Neural cell (in vitro differentiated cells): ENCODE results near the gene PARP1. TPM values are rescaled to one million over a fixed set of nuclear protein-coding genes. Genes with fewer than 3 reads are reported as not detected.

Source experiments
- H2AFZ ChIP-seq: fragments of 200-600, 300-800 bp; sonication (generic), shearing (Covaris generic); 2 replicates; pipeline ENCODE4 v1.6.0; 2014; ENCODE audit warnings: low read depth, mild to moderate bottlenecking, antibody characterized with exemption, low read length, moderate library complexity
- H3F3A ChIP-seq: fragments of 200-600 bp; shearing (Covaris generic); 2 replicates; pipeline ENCODE4 v1.6.1; 2016; ENCODE audit warnings: mild to moderate bottlenecking, moderate library complexity, mixed read lengths, antibody characterized with exemption, low read length; ENCODE audit not compliant: insufficient read depth, poor library complexity, severe bottlenecking
- H3K27ac ChIP-seq: fragments of 200-600, 300-800 bp; sonication (generic), shearing (Covaris generic); 2 replicates; pipeline ENCODE4 v1.5.1; 2014; ENCODE audit warnings: mild to moderate bottlenecking, low read length, moderate library complexity
- H3K27me3 ChIP-seq: fragments of 300-800, 200-600 bp; sonication (generic), shearing (Covaris generic); 2 replicates; pipeline ENCODE4 v1.6.0; 2014; ENCODE audit warnings: mild to moderate bottlenecking, low read depth, low read length, moderate library complexity; ENCODE audit not compliant: insufficient read depth
- H3K36me3 ChIP-seq: fragments of 300-800, 200-600 bp; sonication (generic), shearing (Covaris generic); 2 replicates; pipeline ENCODE4 v1.5.1; 2014; ENCODE audit warnings: mild to moderate bottlenecking, antibody characterized with exemption, low read length, moderate library complexity; ENCODE audit not compliant: insufficient read depth
- H3K4me2 ChIP-seq: fragments of 300-800, 200-600 bp; sonication (generic), shearing (Covaris generic); 2 replicates; pipeline ENCODE4 v1.6.0; 2014; ENCODE audit warnings: mild to moderate bottlenecking, low read length
- H3K4me3 ChIP-seq: fragments of 300-800, 200-600 bp; sonication (generic), shearing (Covaris generic); 2 replicates; pipeline ENCODE4 v1.5.1; 2014; ENCODE audit warnings: mild to moderate bottlenecking, low read length, moderate library complexity
- H3K79me2 ChIP-seq: fragments of 200-600 bp; shearing (Covaris generic); replicated peaks from 2 replicates; pipeline ENCODE4 v1.6.0; 2014; ENCODE audit warnings: mild to moderate bottlenecking, low read length, moderate library complexity; ENCODE audit not compliant: insufficient read depth
- H3K9ac ChIP-seq: fragments of 300-800, 200-600 bp; sonication (generic), shearing (Covaris generic); 2 replicates; pipeline ENCODE4 v1.6.1; 2016; ENCODE audit warnings: mild to moderate bottlenecking, low read length, mixed read lengths
- H3K9me2 ChIP-seq: fragments of 200-600 bp; shearing (Covaris generic); 2 replicates; pipeline ENCODE4 v1.6.1; 2016; ENCODE audit warnings: mild to moderate bottlenecking, low read length, mixed read lengths; ENCODE audit not compliant: insufficient read depth
- H3K9me3 ChIP-seq: fragments of 200-600, 300-800 bp; sonication (generic), shearing (Covaris generic); 2 replicates; pipeline ENCODE4 v1.6.1; 2016; ENCODE audit warnings: mild to moderate bottlenecking, mixed run types, low read length, moderate library complexity, mixed read lengths
- H4K20me1 ChIP-seq: fragments of 200-600 bp; shearing (Covaris generic); 2 replicates; pipeline ENCODE4 v1.6.1; 2016; ENCODE audit warnings: mild to moderate bottlenecking, mixed run types; ENCODE audit not compliant: insufficient read depth
- CTCF ChIP-seq: fragments of 450-650 bp; IDR thresholded peaks from 2 replicates; pipeline ENCODE4 v1.5.1; 2014; ENCODE audit warnings: antibody characterized with exemption, mild to moderate bottlenecking, moderate library complexity; ENCODE audit not compliant: poor library complexity, severe bottlenecking
- EP300 ChIP-seq: fragments of 450-650 bp; conservative IDR thresholded peaks from 2 replicates; pipeline ENCODE4 v1.6.1; 2014; ENCODE audit warnings: antibody characterized with exemption, mild to moderate bottlenecking, moderate library complexity; ENCODE audit not compliant: poor library complexity, severe bottlenecking
- EZH2 ChIP-seq: fragments of 200-600, 300-800 bp; shearing (Covaris generic), sonication (generic); IDR thresholded peaks from 2 replicates; pipeline ENCODE4 v1.6.1; 2014; ENCODE audit warnings: antibody characterized with exemption, low read length, borderline replicate concordance, mild to moderate bottlenecking; ENCODE audit not compliant: insufficient read depth, poor library complexity, severe bottlenecking
- MXI1 ChIP-seq: fragments of 450-650 bp; conservative IDR thresholded peaks from 2 replicates; pipeline ENCODE4 v1.6.1; 2014; ENCODE audit warnings: antibody characterized with exemption, mild to moderate bottlenecking; ENCODE audit not compliant: poor library complexity, severe bottlenecking
- POLR2AphosphoS5 ChIP-seq: IDR thresholded peaks from 2 replicates; pipeline ENCODE4 v1.6.1; 2012
- RAD21 ChIP-seq: fragments of 450-650 bp; conservative IDR thresholded peaks from 2 replicates; pipeline ENCODE4 v1.6.1; 2014; ENCODE audit warnings: antibody characterized with exemption, mild to moderate bottlenecking, moderate library complexity
- REST ChIP-seq: IDR thresholded peaks from 2 replicates; pipeline ENCODE4 v1.6.1; 2012; ENCODE audit warnings: borderline replicate concordance
- SMC3 ChIP-seq: fragments of 450-650 bp; conservative IDR thresholded peaks from 2 replicates; pipeline ENCODE4 v1.6.1; 2014; ENCODE audit warnings: antibody characterized with exemption, mild to moderate bottlenecking, moderate library complexity; ENCODE audit not compliant: poor library complexity
- TAF1 ChIP-seq: IDR thresholded peaks from 2 replicates; pipeline ENCODE4 v1.6.1; 2012; ENCODE audit warnings: low read depth
- polyA plus RNA-seq: library from polyadenylated mRNA; depleted of rRNA; stranded (reverse); fragments of >200 nt; gene quantifications from 2 replicates; pipeline ENCODE4 v1.2.3, GENCODE V29; 2014

The PARP1 gene
- polyA plus RNA-seq, 1 donor from 2014 or later, result 112 TPM

GRCh38 chr1:226394462-226394861, 13.4 kb downstream of the PARP1 start:
- H3K4me3 ChIP-seq, result no peak overlapping the region
- no peaks in the 10 kb centered on the region for H3K9me2 ChIP-seq
- H3K9ac ChIP-seq, result no peak overlapping the region
- H3F3A ChIP-seq, result no peaks in the 10 kb centered on the region
- H4K20me1 ChIP-seq, result no peaks in the 10 kb centered on the region
- no peak for TF ChIP-seq TAF1
- no peak for TF ChIP-seq SMC3
- no peak for TF ChIP-seq CTCF
- no peak for TF ChIP-seq POLR2AphosphoS5
- TF ChIP-seq RAD21, result no peak
- no peak for TF ChIP-seq MXI1
- peaks cover 5% of the 10 kb centered on the region for H3K36me3 ChIP-seq
- H3K79me2 ChIP-seq, result peaks cover 20% of the 10 kb centered on the region
- H3K9me3 ChIP-seq, result no peaks in the 10 kb centered on the region
- H3K4me2 ChIP-seq, result no peak overlapping the region
- no peak overlapping the region for H3K27ac ChIP-seq
- no peak overlapping the region for H2AFZ ChIP-seq
- H3K27me3 ChIP-seq, result no peaks in the 10 kb centered on the region

GRCh38 chr1:226390681-226391080, 17.2 kb downstream of the PARP1 start:
- Histone ChIP-seq H3K27me3 (no peaks in the 10 kb centered on the region), H3F3A (no peaks in the 10 kb centered on the region), H3K4me2 (no peak overlapping the region), H4K20me1 (no peaks in the 10 kb centered on the region), H3K27ac (no peak overlapping the region), H3K36me3 (peaks cover 5% of the 10 kb centered on the region), H3K9ac (no peak overlapping the region), H3K9me2 (no peaks in the 10 kb centered on the region), H2AFZ (no peak overlapping the region), H3K4me3 (no peak overlapping the region), H3K9me3 (no peaks in the 10 kb centered on the region), H3K79me2 (peaks cover 13% of the 10 kb centered on the region)
- no peak for TF ChIP-seq MXI1
- no peak for TF ChIP-seq SMC3
- no peak for TF ChIP-seq REST
- TF ChIP-seq EP300, result no peak
- no peak for TF ChIP-seq EZH2
- no peak for TF ChIP-seq POLR2AphosphoS5
- no peak for TF ChIP-seq RAD21
- TF ChIP-seq CTCF, result no peak
- no peak for TF ChIP-seq TAF1
